Measurements from ENCODE around the gene CSE1L.
A peak's percentile ranks its signal among the peaks of the same experiment; 100 is the strongest.
"Not testable (repeated sequence)": the region's sequence is repeated elsewhere in the genome, so short reads cannot be mapped to it uniquely, and the experiment has no call there.

The CSE1L gene

GRCh38 chr20:49046087-49046900 is at the start of gene CSE1L:
Gene CSE1L, plus strand, starts transcription at chr20:49046312. Its CDS starts 12,152 bp downstream, at chr20:49058464.
- peak; percentile 97 for DNase-seq (ENCODE audit: low spot score)

DNA sequence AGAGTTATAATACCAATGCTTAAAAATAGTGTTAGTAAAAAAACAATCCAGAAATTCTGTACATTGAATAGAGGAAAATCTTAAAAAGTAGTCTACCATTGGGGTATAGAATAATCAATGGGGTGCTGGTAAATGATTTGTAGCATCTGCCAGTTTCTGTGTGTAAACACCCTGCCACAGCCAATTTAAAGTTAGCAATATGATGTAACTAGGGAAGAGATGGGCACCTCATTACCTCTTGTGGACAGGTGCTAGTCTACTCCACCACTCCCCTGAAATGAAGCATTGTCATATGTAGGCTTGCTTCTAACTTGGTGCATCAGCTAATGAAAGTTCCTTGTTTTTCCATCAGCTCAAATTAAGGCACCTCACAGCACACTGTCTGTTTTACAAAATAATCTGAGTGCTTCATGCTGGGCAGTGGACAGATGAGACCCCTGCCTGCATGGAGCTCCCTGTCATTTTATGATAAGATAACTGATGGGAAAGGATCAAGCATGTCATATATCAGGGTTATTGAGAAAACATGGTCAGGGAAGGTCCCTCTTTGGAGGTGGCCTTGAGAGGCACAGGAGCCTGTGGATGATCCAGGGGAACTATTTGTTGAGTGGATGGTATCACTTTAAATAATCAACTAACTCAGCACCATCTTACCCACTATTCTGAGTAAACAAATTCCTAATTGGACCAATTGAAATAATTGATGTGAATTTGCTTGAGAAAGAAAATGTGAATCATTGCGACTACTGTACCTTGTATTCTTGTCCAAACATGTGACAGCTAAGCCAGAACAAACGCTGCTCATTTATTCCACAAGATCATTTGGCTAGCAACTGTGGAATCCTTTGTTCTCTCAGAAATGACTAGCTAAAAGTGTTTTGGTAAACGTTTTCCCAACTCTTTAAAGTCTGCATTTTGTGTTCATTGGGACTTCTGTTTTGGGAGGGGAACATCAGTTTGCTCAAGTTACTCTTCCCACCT is 45.9 kb upstream of the CSE1L start:
- DNase-seq (ENCODE audit: low spot score) = no peak

- no peak for DNase-seq (ENCODE audit: low spot score)
Measured at GRCh38 chr20:49001741-49002140, 44.4 kb upstream of the CSE1L start.

- DNase-seq (ENCODE audit: low spot score) = no peak
Measured at GRCh38 chr20:49006446-49006980, 39.6 kb upstream of the CSE1L start.

GRCh38 chr20:49009899-49010631 is 36.0 kb upstream of the CSE1L start:
- no peak for DNase-seq (ENCODE audit: low spot score)

DNA sequence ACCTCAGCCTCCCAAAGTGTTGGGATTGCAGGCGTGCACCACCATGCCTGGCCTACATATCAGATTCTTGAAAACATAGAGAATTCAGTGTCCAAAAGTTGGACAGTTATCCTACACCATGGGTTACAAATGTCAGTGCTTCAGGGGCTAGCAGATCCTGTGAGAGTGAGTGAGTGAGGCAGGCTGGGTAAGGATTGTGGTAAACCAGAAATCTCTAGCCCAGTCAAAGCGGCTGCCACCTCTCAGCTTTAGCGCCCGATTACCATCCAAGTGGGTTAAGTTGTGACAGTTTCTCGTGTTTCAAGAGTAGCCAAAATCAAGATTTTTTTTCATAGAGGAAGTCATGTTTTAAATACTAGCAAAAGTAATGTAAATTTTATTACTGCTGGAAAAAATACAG is 21.9 kb upstream of the CSE1L start:
- DNase-seq (ENCODE audit: low spot score) = no peak

DNA sequence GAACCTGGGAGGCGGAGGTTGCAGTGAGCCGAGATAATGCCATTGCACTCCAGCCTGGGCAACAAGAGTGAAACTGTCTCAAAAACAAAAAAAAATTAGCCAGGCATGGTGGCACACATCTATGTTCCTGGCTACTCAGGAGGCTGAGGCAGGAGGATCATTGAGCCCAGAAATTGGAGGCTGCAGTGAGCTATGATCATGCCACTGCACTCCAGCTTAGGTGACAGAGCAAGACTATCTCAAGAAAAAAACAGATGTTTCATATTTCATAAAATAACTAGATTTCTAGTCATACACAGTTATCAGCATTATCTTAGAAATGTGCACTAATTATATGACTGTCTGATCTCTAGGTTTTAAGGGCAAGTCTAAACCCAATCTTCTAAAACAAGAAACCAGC is 17.9 kb upstream of the CSE1L start:
- DNase-seq (ENCODE audit: low spot score) = not testable (repeated sequence)

- no peak for DNase-seq (ENCODE audit: low spot score)
Measured at GRCh38 chr20:49028684-49029083, 17.4 kb upstream of the CSE1L start.

DNA sequence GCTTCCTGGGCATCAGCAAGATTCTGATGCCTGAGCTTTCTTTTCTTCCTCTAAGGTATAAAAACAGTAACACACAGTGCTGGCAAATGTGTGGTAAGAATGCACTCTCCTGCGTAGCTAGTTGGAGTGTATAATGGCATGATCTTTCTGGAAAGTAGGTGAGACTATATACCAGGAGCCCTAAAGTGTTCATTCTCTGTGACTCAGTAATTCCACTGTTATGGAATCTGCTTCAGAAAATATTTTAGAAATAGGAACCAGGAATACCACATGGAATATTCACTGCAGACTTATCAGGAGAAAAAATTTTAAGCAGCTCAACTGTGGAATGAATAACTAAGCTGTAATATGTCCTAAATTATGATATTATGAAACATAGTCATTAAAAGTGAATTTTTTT is 16.9 kb upstream of the CSE1L start:
- DNase-seq (ENCODE audit: low spot score) = no peak

DNA sequence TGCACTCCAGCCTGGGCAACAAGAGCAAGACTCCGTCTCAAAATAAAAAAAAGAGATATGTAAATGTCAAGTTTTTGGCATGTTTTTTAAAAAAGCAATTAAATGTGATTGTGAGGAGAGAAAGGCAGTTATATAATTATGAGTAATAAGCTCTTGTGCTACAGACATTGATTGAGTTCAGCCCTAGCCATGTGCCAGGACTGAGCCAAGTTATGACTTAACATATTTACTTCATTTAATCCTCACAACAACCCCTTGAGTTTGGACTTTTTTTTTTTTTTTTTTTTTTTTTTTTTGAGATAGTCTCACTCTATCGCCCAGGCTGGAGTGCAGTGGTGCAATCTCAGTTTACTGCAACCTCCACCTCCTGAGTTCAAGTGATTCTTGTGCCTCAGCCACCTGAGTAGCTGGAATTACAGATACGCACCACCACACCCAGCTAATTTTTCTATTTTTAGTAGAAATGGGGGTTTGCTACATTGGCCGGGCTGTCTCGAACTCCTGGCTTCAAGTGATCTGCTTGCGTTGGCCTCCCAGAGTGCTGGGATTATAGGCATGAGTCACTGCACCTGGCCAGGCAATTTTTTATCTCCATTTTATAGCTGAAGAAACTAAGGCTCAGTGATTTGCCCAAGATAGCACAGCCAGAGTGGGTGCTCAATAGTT is 15.0 kb upstream of the CSE1L start:
- peak; percentile 3 for DNase-seq (ENCODE audit: low spot score)

DNA sequence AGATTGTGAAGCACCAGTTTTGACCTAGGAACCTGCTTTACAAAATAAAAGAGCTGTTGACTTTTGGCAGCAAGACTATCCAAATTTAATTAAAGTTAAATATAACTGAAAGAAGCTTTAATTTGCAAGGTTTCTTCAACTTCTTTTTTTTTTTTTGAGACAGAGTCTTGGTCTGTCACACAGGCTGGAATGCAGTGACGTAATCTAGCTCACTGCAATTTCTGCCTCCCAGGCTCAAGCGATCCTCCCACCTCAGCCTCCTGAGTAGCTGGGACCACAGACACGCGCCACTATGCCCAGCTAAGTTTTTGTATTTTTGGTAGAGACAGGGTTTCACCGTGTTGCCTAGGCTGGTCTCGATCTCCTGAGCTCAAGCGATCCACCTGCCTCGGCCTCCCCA is 13.7 kb upstream of the CSE1L start:
- peak; percentile 23 for DNase-seq (ENCODE audit: low spot score)

- peak; percentile 21 for DNase-seq (ENCODE audit: low spot score)
Measured at GRCh38 chr20:49034070-49034732, 11.9 kb upstream of the CSE1L start.

DNA sequence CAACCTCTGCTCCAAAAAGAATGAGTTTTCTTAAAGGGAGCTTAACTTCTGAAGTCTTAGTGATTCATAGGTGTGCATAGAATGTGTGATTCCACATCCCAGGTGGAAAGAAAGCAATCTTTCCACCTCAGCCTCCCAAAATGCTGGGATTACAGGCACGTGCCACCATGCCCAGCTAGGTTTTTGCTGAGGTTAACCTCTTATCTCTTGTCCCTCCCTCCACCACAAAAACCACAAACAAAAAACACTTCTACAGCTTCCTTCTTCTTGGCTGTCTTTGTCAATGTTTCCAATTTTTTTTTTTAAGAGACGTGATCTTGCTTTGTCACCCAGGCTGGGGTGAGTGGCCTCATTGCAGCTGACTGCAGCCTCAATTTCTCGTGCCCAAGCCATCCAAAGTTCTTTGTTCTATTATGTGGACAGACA is 8.1 kb upstream of the CSE1L start:
- no peak for DNase-seq (ENCODE audit: low spot score)

GRCh38 chr20:49039854-49040253 is 6.3 kb upstream of the CSE1L start:
- peak; percentile 6 for DNase-seq (ENCODE audit: low spot score)

GRCh38 chr20:49043000-49043399 is 3.1 kb upstream of the CSE1L start:
- DNase-seq (ENCODE audit: low spot score) = no peak

- DNase-seq (ENCODE audit: low spot score) = no peak
Measured at GRCh38 chr20:49045440-49046086, 549 bp upstream of the CSE1L start.

- peak; percentile 14 for DNase-seq (ENCODE audit: low spot score)
Measured at GRCh38 chr20:49052334-49052733, 6.2 kb downstream of the CSE1L start.

DNA sequence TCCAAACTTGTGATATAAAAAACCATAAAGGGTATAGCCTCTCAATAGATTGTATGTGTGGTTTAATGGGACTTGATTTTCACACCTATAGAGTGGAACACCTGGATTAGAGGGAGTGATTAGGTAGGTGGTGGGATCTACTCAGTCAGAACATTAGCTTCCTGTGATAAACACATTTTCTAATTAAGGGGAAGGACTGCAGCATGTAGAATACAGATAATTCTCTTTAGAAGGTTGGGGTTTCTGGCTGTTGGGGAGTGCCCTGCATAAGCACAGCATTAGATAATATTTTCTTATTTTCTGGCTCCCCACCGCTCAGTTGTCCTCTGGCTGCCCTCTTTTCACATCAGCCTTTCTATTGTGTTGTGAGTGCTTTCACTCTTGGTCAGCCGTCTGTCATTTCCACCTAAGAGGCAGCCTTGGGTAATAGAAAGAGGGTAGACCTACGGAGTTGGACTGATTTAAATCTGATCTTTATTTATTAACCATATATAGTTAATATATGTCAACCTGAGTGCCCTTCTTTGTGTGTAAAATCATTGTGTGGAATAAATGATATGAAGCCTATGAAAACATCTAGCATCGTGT is 8.0 kb downstream of the CSE1L start:
- no peak for DNase-seq (ENCODE audit: low spot score)

GRCh38 chr20:49063279-49063678 is 17.2 kb downstream of the CSE1L start:
- no peak for DNase-seq (ENCODE audit: low spot score)

- no peak for DNase-seq (ENCODE audit: low spot score)
Measured at GRCh38 chr20:49074521-49074920, 28.4 kb downstream of the CSE1L start.
